Sciatic nerve (tissue), 2 donors: ENCODE measurements around the gene UGT2A3. TPM values are rescaled to one million over a fixed set of nuclear protein-coding genes. Genes with fewer than 3 reads are reported as not detected.
"Not testable (repeated sequence)": the region's sequence is repeated elsewhere in the genome, so short reads cannot be mapped to it uniquely, and the experiment has no call there.

ENCODE experiments used
- ATAC-seq: fragments of 200-7000 bp; cut with Tn5 transposase; one replicate; pipeline ENCODE4 v1.9.1; 2020; ENCODE audit warnings: mild to moderate bottlenecking, moderate library complexity
- DNase-seq: peaks from one replicate; pipeline ENCODE4 v3.0.0-alpha.2; 2020; ENCODE audit warnings: low spot score
- intact Hi-C: fragments of 100-400 bp; cut with DNase I; formaldehyde crosslinking; loops from one replicate; pipeline ENCODE4 v1.14.2; 2022
- total RNA-seq: library from RNA; stranded (reverse); fragmentation: NEBNext Ultra II Directional; extraction: Animal tissue kit (Norgen Biotek cat#: 25700); gene quantifications from one replicate; pipeline ENCODE4 v1.2.1, GENCODE V29; 2021
- donor health status: DM: no; HTN: no; CAD: no.
- donor health status: DM: no; HTN: no; CAD: no.

The UGT2A3 gene
- not detected for total RNA-seq

DNA sequence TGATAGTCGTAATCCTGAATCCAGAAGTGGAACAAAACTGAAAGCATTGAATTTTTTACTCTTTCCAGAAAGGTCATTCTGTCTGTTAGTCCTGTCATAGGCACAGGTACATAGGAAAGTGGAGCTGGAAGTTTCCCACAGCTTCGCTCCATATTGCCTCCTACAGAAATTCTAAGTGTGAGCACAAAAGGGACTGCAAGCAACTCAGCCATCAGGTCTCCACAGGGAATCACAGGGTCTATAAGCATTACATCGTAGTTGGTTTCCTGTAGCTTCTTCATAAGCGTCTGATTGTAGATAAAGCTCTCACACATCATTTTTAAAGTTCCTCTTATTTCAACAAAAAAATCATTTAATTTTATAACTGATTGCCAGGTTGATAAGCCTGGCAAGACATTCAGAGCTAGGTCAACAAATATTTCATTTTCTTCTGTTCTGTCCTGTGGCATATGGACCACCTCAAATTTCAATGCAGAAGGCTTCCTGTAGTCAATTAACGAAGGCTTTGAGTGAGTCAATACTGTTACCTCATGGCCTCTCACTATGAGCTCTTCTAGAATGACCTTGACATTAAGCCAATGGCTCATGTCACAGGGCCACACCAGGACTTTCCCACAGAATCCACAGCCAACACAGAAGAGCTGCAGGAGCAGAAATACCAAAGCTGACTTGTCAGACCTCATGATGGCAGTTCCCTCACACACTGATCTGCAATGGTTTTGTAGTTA lies at the start of gene UGT2A3:
TSS of gene UGT2A3 (minus strand) at position 727 of the 728 bp plus-strand sequence. CDS start at position 683, 44 bp downstream.
- ATAC-seq: no peak
- intact Hi-C loops: loop anchor here (10.0 kb wide), 1 partner anchor 376 kb away; the partner anchor contains the start of gene UGT2B17
- DNase-seq: no peak

DNA sequence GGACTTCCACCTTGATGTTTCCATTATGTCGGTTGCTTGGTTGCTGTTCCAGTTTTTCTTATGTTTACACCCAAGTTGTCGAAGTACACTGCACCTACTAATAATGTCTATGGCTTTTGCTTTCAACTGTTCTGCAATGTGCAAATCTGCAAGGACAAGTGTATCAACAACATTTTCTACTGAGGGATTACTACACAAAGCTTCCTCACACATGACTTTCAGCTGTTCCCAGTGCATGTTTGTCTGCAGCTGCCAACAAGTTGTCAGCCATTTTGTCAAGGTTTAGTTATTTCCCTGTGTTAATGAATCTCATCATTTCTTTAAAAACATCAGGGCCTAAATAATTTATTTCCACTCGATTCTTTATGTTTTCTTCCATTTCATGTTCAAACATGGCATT lies 45.4 kb upstream of the UGT2A3 start:
- ATAC-seq: no peak
- intact Hi-C loops: no loop called here
- DNase-seq: no peak

DNA sequence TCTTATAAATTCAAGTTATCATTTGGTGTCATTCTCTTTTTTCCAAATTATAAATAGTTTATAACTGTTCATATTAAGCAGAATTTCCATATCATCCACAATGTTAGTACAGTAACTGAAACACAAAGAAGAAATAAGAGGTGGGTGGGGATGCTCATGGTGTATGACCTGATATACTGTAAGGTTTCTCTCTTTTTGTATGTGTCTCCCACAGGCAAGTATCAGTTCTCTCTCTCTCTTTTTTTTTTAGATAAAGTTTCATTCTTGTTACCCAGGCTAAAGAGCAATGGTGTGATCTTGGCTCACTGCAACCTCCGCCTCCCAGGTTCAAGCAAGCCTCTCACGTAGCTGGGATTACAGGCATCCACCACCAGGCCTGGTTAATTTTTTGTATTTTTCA lies 43.7 kb upstream of the UGT2A3 start:
- ATAC-seq: no peak
- intact Hi-C loops: no loop called here
- no peak for DNase-seq

DNA sequence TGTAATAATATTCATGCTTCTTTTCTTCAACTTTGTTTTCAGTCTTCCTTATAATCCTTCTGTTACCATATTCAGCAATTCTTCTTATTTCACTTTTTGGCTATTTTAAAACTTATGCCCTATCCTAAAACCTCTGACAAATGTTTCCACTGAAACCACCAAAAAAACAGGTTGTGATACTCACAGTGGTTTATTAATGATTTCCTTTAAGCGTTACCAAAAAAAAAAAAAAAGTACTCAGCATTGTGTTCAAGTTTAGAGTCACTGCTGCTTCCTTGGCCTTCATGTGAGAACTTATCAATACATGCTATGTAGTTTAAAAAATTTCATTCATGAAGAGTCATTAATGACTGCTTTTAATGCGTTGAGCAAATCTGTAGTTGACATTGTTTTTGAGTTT lies 35.4 kb upstream of the UGT2A3 start:
- DNase-seq: no peak
- intact Hi-C loops: no loop called here
- ATAC-seq: no peak

DNA sequence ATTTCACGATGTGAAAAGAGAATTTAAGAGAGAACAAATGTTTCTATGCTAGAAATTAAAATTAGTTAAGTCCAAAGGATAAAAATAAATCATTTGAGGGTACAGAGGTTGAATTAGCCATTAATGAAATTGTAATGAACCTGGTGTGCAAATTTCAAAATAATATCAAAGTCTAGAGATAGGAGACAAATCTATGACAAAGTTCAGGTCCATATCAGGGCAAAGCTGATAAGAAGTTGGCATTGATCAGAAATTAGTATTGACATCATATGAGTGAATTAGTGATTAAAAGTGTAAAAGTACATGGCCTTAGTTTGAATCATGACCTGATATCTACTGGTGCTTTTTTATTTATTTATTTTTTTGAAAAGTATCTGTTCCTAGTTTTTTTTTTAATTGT lies 33.8 kb upstream of the UGT2A3 start:
- ATAC-seq: no peak
- intact Hi-C loops: no loop called here
- no peak for DNase-seq

DNA sequence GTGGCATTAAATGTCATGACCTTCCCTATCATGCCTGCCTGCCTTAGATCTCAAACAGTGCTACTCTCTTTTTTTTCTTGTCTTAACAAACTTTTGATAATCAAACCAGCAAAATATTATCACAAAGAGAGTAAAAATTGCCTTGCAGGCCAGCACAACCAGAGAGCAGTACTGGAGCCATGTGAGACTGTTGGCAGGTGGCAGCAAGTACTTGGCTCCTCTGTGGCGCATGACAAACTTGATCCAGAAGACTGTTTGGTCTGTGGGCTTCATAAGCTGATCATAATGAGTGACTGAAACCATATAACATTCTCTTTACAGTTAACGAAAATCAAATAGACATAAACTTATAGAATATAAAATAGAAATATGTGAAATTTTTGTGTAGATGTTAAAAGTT lies 33.3 kb upstream of the UGT2A3 start:
- no peak for ATAC-seq
- no peak for DNase-seq
- intact Hi-C loops: no loop called here

DNA sequence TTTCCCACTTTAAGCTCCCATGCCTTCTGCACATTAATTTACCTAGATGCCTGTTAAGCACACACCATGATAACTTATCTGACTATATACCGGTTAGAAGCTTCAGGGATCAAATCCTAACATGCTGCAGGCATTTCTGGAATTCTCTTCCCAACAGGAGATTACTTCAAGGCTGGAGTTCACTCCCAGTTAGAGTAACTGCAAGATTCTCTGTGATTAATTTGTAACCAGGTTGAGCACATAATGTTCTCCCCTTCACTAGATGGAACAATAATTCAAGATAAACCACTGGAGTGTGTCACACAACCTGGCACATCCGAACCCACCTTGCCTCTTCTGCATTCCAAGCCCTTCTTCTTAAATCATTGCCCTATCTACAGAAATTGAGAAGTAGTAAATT lies 11.8 kb upstream of the UGT2A3 start:
- no peak for ATAC-seq
- DNase-seq: no peak
- intact Hi-C loops: no loop called here

DNA sequence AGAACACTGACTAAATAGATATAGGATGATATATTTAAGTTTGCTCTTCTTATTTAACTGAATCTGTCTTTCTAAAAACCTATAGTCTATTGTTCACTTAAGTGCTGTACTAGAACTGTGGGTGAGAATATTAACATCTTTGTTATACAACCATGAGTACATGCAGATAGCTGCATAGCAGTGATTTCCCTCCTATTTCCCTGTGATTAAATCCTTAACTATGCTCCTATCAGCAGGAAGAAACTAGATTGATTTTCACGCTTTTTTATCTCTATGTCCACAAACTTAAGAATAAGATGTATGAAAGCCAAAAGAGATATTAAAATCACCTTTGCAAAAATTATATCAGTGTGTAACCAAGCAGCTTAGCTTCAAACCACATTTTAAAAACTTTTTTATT lies 11.3 kb upstream of the UGT2A3 start:
- intact Hi-C loops: no loop called here
- ATAC-seq (no peak), DNase-seq (no peak)

DNA sequence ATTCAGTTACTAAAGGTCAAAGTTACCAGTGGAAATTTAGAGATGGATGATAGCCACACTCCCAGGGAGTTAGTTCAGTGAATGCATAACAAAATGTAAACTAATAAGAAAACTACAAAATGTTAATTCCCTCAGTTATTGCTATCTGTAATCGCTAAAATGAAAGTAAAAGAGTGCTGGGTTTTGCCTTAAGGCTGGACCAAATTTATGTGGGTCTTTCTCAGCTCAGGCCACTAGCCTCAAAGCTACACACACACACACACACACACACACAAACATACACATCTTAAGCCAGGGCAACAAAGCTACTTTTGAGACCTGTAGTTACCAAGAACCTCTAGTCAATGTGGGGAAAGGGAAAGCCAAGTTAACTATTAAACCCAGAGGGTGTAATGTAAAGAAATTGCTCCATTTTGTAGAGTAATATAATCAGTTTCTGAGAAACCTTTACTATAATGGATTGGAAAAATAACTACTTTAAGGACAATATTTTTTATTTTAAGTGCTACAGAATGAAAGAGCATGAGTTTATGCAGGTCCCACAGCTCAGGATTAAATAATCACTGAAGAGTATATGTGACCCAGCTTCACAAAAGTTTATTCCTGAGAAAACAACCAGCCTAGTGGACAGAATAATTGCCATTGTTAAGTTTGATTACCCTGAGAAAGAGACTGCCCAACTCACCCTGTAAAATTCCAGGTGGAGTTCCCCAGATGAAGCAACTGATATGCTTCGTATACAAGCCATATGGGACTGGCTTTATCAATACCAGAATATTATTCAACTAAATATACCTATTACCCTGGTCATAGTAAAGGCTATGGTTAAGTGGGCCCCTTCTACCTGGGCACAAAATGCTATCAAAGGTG lies 8.9 kb upstream of the UGT2A3 start:
- DNase-seq (no peak), ATAC-seq (no peak)
- intact Hi-C loops: no loop called here

DNA sequence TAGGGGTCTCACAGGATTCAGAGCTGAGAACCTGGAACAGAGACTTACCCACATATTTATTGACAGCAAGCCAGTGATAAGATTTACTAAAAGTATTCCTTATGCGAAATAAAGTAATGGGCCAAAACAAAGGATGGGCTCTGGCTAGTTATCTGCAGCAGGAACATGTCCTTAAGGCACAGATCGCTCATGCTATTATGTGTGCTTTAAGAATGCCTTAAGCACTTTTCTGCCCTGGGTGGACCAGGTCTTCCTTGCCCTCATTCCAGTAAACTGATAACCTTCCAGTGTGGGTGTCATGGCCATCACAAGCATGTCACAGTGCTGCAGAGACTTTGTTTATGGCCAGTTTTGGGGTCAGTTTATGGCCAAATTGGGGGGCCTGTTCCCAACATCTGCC lies 7.5 kb upstream of the UGT2A3 start:
- intact Hi-C loops: loop anchor here (10.0 kb wide), 1 partner anchor 384 kb away; the partner anchor contains the start of gene UGT2B17
- ATAC-seq, DNase-seq: not testable (repeated sequence)

DNA sequence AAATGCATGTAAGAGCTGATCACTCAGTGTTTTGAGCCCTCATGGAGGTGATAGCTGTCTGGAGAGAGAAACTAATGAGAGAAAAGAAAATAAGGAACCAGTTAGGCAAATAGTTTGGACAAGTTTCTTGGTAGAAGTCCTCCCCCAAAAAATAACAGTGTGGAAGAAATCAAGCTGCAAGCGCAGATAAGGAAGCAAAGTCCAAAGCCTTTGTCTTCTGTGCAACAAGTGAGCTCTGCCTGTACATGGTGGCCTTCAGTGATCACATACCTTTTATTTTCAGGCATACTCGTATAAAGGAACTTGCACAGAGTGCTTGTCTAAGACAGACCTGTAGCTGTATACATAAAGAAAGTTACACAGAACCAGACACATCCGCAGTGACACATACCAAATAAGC lies 2.5 kb upstream of the UGT2A3 start:
- ATAC-seq (no peak), DNase-seq (no peak)
- intact Hi-C loops: loop anchor here (10.0 kb wide), 1 partner anchor 379 kb away; the partner anchor contains the start of gene UGT2B17

DNA sequence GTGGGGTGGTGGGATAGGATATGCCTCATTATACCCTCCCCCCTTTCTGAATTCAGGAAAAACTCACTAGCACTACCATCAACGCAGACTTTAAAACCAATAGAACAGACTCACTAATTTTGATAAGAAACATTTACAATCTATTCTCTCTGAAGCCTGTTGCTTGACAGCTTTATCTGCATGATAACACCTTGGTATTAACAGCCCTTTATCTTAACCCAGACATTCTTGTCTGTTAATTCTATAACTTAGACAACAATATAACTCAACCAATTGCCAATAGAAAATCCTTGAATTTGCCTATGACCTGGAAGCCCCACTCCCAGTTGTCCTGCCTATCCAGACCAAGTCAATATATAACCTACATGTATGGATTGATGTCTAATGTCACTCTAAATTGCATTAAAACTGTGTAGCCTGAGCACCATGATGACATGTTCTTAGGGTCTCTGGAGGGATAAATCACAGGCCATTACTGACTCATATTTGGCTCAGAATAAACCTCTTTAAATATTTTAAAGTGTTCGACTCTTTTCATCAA lies 1.5 kb upstream of the UGT2A3 start:
- no peak for DNase-seq
- intact Hi-C loops: loop anchor here (10.0 kb wide), 1 partner anchor 378 kb away; the partner anchor contains the start of gene UGT2B17
- ATAC-seq: no peak

DNA sequence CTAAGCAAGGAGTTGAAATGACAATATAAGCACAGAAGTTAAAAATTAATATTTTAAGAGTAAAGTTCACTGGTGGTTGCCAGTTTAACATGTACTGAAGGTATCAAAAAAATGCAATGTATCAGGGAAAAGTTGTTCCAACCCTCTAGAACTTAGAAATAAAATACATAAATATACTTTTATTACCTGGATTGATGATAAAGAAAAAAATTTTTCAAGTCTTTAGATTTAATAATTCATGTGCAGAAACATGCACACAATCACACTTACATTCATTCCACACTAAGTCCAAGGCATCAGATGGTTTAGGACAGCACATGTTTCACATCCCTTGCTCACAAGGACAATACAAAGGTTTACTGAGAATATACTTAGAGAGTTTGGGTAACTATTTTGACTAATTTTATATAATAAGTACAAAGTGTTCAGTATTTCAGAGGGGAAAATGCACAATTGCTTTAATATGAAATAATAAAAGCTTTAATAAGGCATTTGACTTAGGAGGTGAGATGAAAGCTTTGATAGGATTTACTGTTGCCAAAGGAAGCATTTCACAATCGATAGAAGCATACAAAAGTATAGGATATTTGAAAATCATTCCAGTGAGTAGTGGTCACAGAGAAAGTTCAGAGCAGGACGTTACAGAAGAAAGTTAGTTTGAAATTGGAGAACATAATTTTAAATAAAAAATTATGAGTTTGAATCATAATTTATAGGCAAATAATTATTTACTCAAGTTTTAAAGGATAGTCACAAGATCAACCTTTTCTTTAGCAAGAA lies 392 bp upstream of the UGT2A3 start:
- DNase-seq: no peak
- intact Hi-C loops: loop anchor here (10.0 kb wide), 1 partner anchor 377 kb away; the partner anchor contains the start of gene UGT2B17
- ATAC-seq: no peak

DNA sequence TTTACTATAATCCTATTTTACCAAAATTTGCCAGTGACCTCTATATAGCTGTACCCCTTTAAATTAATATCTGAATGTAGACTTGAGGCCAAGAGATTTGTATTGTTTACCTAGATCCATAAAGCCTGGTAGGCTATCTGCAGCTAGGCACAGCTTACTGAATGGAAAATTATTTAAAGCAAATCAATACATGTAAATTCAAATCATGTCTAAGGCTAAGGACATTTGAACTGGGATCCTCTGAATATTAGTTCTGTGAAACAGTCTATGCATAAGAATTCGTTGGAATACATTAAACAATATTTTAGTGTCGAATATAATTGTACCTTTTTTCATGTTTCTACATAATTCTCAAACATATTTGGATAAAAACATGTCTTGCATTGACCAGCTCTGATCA lies 1.6 kb downstream of the UGT2A3 start:
- ATAC-seq (no peak), DNase-seq (no peak)
- intact Hi-C loops: loop anchor here (10.0 kb wide), 1 partner anchor 375 kb away; the partner anchor contains the start of gene UGT2B17

DNA sequence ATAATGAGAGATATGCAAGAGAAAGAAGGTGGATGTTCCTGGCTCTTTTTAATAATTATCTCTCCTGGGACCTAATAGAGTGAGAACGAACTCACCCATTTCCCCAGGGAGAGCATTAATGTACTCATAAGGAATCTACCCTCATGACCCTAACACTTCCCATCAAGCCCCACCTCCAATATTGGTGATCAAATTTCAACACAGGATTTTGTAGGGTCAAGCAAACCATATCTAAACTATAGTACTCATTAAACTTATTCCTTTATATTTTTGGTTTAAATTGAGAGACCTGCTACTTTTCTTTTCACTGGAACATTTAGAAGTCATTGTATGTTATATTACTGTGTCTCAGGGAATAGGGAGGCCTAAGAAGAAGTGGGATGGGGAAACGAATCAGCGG lies 2.6 kb downstream of the UGT2A3 start:
- DNase-seq (no peak), ATAC-seq (no peak)
- intact Hi-C loops: no loop called here

DNA sequence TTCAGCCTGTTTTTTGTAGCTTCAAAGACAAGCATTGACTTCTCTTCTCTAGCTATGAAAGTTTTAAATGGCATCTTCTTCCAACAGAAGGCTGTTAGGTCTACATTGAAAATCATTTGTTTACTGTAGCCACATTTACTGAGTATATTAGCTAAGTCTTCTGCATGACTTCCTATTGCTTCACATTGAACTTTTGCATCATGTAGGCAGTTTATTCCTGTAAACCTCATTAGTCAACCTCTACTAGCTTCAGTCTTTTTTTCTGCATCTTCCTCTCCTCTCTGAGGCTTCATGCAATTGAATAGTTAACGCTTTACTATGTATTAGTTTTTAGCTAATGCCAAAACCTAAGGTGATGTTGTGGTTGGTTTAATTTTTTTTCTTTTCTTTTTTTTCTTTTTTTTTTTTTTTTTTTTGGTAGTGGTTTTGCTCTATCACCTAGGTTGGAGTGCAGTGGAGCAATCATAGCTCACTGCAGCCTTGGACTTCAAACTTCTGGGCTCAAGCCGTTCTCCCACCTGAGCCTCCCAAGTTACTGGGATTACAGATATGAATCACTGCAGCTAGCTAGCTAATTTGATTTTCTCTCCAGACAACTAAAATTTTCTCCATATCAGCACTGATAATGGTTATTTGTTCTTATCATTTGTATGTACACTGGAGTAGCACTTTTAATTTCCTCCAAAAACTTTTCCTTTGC lies 3.4 kb downstream of the UGT2A3 start:
- intact Hi-C loops: no loop called here
- DNase-seq (no peak), ATAC-seq (no peak)

DNA sequence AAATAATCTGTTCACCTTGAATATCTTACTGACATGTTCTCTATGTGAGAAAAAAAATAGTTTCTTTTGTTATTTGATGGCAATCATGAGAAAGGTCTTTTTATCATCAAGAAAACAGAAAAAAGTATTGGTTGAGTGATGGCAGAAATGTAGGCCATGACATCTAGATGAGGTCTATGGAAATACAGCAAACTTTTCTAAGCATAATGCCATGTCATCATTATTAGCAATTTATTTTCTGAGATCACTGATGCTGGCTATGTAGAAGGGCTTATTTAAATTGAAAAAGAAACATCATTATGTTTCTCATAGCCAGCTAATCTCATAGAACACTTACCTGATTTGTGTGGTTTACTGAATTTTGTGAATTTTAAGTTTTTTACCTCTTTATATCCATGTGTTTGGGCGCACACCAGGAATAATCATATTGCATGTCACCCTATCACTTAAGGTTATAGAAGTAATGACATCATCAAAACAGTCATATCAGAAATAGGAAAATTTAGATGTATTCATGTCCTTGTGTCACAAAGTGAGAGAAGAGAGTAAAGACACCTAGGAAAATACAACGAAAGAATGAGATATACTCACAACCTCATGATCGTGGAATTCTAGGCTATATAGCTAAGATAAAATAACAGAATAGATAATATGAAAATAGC lies 22.4 kb downstream of the UGT2A3 start:
- ATAC-seq (no peak), DNase-seq (no peak)

DNA sequence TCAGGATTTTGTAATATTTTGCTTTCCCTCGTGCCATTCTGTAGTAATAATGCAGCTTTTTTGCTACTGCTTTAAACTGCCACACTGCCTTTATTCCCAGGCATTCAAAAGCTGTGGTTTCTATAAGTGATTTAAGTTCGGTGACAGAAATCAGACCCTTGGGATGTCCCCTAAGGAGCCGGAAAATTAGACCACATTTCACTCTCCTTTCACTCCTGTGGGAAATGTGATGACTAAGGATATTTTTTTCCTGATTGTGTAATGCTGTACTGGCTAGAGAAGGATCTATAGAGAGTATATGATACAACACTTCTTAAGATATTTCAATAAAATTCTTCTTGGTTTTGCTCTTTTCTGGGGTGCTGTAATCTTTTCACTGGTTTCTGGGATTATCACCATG lies 24.4 kb downstream of the UGT2A3 start:
- ATAC-seq (no peak), DNase-seq (no peak)
- intact Hi-C loops: no loop called here

More for the DNA sequence above, 22.4 kb downstream of the UGT2A3 start:
- intact Hi-C loops: no loop called here
